K562 (cell line): ENCODE results near the gene HEMGN. TPM values are rescaled to one million over a fixed set of nuclear protein-coding genes. Genes with fewer than 3 reads are reported as not detected.

ENCODE experiments used
- BRD4 ChIP-seq: fragments of 200-600 bp; sonication (generic); IDR thresholded peaks from 2 replicates; pipeline ENCODE4 v1.6.1; 2017; ENCODE audit warnings: inconsistent platforms
- FOXA3 ChIP-seq, 2 experiments: fragments of 450-650 bp in 1 of 2; sonication (generic) in 1 of 2; formaldehyde crosslinking; IDR thresholded peaks in 1 of 2; conservative IDR thresholded peaks in 1 of 2; 2 replicates each; pipeline versions ENCODE4 v1.4.0 to v1.8.0; 2020 to 2022; ENCODE audit warnings: mild to moderate bottlenecking in 2 of 2, missing genetic modification reagents in 1 of 2
- HOMEZ ChIP-seq: fragments of 250-450 bp; sonication (Bioruptor Pico); IDR thresholded peaks from 2 replicates; pipeline ENCODE4 v1.4.0; 2020; ENCODE audit warnings: mild to moderate bottlenecking, moderate library complexity
- ILF3 ChIP-seq: fragments of 450-650 bp; IDR thresholded peaks from 2 replicates; pipeline ENCODE4 v1.6.1; 2018; ENCODE audit warnings: antibody characterized with exemption, mild to moderate bottlenecking, moderate library complexity, borderline replicate concordance
- NFXL1 ChIP-seq: fragments of 450-650 bp; formaldehyde crosslinking; IDR thresholded peaks from 2 replicates; pipeline ENCODE4 v1.4.0; 2021; ENCODE audit warnings: mild to moderate bottlenecking
- SPI1 ChIP-seq: IDR thresholded peaks from 2 replicates; pipeline ENCODE4 v1.6.1; 2011; ENCODE audit warnings: low read depth, low read length, control low read depth, borderline replicate concordance
- TEAD2 ChIP-seq: fragments of 450-650 bp; IDR thresholded peaks from 2 replicates; pipeline ENCODE4 v1.6.1; 2016; ENCODE audit warnings: missing genetic modification characterization, control low read depth, missing compliant biosample characterization
- ZBTB49 ChIP-seq: sonication (generic); formaldehyde crosslinking; IDR thresholded peaks from 2 replicates; pipeline ENCODE4 v1.8.0; 2022; ENCODE audit warnings: missing genetic modification reagents, mild to moderate bottlenecking, borderline replicate concordance
- ZKSCAN8 ChIP-seq: fragments of 200-800 bp; sonication (Bioruptor generic); IDR thresholded peaks from 2 replicates; pipeline ENCODE4 v1.6.1; 2016; ENCODE audit warnings: missing genetic modification characterization, missing compliant biosample characterization
- ZNF444 ChIP-seq: fragments of 250-450 bp; sonication (Bioruptor Pico); IDR thresholded peaks from 2 replicates; pipeline ENCODE4 v1.4.0; 2020; ENCODE audit warnings: mild to moderate bottlenecking, moderate library complexity
- polyA plus RNA-seq, 8 experiments: library from polyadenylated mRNA; depleted of rRNA in 4 of 8; stranded (reverse) in 5 of 8; unstranded in 3 of 8; fragments of >200 nt; fragmentation: Nextera tagmentation in 2 of 8; fragmentation: Illumina TruSeq in 1 of 8; extraction: Ambion mirVana in 2 of 8; extraction: Trizol in 1 of 8; gene quantifications; 2 replicates each; pipeline versions ENCODE4 v1.2.1 to v1.2.3, GENCODE V29; 2011 to 2014; ENCODE audit warnings: inconsistent platforms in 1 of 8, missing spikeins in 1 of 8
- total RNA-seq, 7 experiments: library from RNA; depleted of rRNA in 6 of 7; stranded (reverse); fragments of >200 nt in 6 of 7; fragmentation: Illumina TruSeq in 2 of 7; extraction: Trizol in 2 of 7; gene quantifications; 2 replicates each; pipeline versions ENCODE4 v1.2.1 to v1.2.3, GENCODE V29; 2011 to 2021; ENCODE audit warnings: low replicate concordance in 1 of 7
- TF ChIP-seq, protein P1 (sequence below): sonication (generic); IDR thresholded peaks from 2 replicates; pipeline ENCODE4 v1.6.1; 2016
- TF ChIP-seq, protein P2 (sequence below): fragments of 450-650 bp; formaldehyde crosslinking; IDR thresholded peaks from 2 replicates; pipeline ENCODE4 v1.4.0; 2020; ENCODE audit warnings: mild to moderate bottlenecking, moderate library complexity
- TF ChIP-seq, protein P3 (sequence below): sonication (generic); formaldehyde crosslinking; IDR thresholded peaks from 2 replicates; pipeline ENCODE4 v1.5.0; 2020; ENCODE audit warnings: missing genetic modification reagents
- TF ChIP-seq, protein P4 (sequence below): fragments of 250-450 bp; sonication (Bioruptor Pico); IDR thresholded peaks from 2 replicates; pipeline ENCODE4 v1.5.1; 2021; ENCODE audit warnings: mild to moderate bottlenecking

HEMGN gene
- total and polyA plus RNA-seq, 9 of the 15 experiments (the other 6 are each of a cell fraction or from before 2014, with no cell fraction given): 56.3 to 258 (median 137) TPM

GRCh38 chr9:97923529-97924108, 14.4 kb downstream of the HEMGN start (continued):
- TF ChIP-seq, protein P1, sequence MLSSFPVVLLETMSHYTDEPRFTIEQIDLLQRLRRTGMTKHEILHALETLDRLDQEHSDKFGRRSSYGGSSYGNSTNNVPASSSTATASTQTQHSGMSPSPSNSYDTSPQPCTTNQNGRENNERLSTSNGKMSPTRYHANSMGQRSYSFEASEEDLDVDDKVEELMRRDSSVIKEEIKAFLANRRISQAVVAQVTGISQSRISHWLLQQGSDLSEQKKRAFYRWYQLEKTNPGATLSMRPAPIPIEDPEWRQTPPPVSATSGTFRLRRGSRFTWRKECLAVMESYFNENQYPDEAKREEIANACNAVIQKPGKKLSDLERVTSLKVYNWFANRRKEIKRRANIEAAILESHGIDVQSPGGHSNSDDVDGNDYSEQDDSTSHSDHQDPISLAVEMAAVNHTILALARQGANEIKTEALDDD: peak; percentile 47; the same call in 1 of the 2 replicates
- no peak for TF ChIP-seq BRD4
- TF ChIP-seq TEAD2: no peak
- TF ChIP-seq SPI1: no peak
- no peak for TF ChIP-seq HOMEZ (CRISPR knock-in tag)
- TF ChIP-seq ZBTB49: no peak
- TF ChIP-seq FOXA3 (CRISPR knock-in tag; conservative IDR thresholded peaks at IDR 0.05 in 1 of 2, IDR thresholded peaks at IDR 0.05 in 1 of 2): no peak
- no peak for TF ChIP-seq NFXL1 (CRISPR knock-in tag)
- 0 out of 2 replicates have a peak, but pooled peaks have one; percentile 63 for TF ChIP-seq ILF3
- TF ChIP-seq ZKSCAN8 (CRISPR knock-in tag): peak; percentile 19; the same call in 1 of the 2 replicates
- TF ChIP-seq, protein P2, sequence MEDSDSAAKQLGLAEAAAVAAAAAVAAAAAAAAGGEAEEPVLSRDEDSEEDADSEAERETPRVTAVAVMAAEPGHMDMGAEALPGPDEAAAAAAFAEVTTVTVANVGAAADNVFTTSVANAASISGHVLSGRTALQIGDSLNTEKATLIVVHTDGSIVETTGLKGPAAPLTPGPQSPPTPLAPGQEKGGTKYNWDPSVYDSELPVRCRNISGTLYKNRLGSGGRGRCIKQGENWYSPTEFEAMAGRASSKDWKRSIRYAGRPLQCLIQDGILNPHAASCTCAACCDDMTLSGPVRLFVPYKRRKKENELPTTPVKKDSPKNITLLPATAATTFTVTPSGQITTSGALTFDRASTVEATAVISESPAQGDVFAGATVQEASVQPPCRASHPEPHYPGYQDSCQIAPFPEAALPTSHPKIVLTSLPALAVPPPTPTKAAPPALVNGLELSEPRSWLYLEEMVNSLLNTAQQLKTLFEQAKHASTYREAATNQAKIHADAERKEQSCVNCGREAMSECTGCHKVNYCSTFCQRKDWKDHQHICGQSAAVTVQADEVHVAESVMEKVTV (CRISPR knock-in tag): peak; percentile 93
- TF ChIP-seq, protein P3, sequence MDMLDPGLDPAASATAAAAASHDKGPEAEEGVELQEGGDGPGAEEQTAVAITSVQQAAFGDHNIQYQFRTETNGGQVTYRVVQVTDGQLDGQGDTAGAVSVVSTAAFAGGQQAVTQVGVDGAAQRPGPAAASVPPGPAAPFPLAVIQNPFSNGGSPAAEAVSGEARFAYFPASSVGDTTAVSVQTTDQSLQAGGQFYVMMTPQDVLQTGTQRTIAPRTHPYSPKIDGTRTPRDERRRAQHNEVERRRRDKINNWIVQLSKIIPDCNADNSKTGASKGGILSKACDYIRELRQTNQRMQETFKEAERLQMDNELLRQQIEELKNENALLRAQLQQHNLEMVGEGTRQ (CRISPR knock-in tag): no peak
- no peak for TF ChIP-seq ZNF444
- TF ChIP-seq, protein P4, sequence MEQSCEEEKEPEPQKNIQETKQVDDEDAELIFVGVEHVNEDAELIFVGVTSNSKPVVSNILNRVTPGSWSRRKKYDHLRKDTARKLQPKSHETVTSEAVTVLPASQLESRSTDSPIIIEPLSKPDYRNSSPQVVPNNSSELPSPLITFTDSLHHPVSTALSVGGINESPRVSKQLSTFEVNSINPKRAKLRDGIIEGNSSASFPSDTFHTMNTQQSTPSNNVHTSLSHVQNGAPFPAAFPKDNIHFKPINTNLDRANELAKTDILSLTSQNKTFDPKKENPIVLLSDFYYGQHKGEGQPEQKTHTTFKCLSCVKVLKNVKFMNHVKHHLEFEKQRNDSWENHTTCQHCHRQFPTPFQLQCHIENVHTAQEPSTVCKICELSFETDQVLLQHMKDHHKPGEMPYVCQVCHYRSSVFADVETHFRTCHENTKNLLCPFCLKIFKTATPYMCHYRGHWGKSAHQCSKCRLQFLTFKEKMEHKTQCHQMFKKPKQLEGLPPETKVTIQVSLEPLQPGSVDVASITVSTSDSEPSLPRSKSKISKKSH (CRISPR knock-in tag): no peak
